Heart left ventricle (tissue), 16 donors: ENCODE data around the gene CSMD2. TPM values are rescaled to one million over a fixed set of nuclear protein-coding genes. Genes with fewer than 3 reads are reported as not detected.

Experiments used
- ATAC-seq, 4 donors: fragments of 200-7000 bp; cut with Tn5 transposase; one replicate each; pipeline ENCODE4 v1.9.1; 2020 to 2022; ENCODE audit warnings: moderate library complexity in 4 of 4, mild to moderate bottlenecking in 3 of 4, moderate number of reproducible peaks in 1 of 4
- DNase-seq, 5 donors: peaks; one replicate each; pipeline ENCODE4 v3.0.0-alpha.2; 2020
- H3K27ac ChIP-seq, 12 donors: fragments of 200-600 bp; sonication (generic) in 4 of 12; one replicate each; pipeline versions ENCODE4 v1.5.0 to v1.8.0; 2016 to 2022; ENCODE audit warnings: mild to moderate bottlenecking in 2 of 12
- H3K27me3 ChIP-seq, 9 donors: fragments of 200-600 bp; sonication (generic) in 2 of 9; one replicate each; pipeline versions ENCODE4 v1.5.1 to v1.8.0; 2016 to 2022; ENCODE audit warnings: mild to moderate bottlenecking in 3 of 9
- H3K36me3 ChIP-seq, 9 donors: fragments of 200-600 bp; sonication (generic) in 2 of 9; one replicate each; pipeline versions ENCODE4 v1.5.0 to v1.8.0; 2018 to 2022; ENCODE audit warnings: mild to moderate bottlenecking in 2 of 9
- H3K4me1 ChIP-seq, 12 donors: fragments of 200-600 bp; sonication (generic) in 4 of 12; one replicate each; pipeline versions ENCODE4 v1.5.0 to v1.8.0; 2016 to 2022; ENCODE audit warnings: mild to moderate bottlenecking in 3 of 12
- H3K4me3 ChIP-seq, 12 donors: fragments of 200-600 bp; sonication (generic) in 4 of 12; one replicate each; pipeline versions ENCODE4 v1.5.0 to v1.8.0; 2017 to 2022; ENCODE audit warnings: mild to moderate bottlenecking in 9 of 12, moderate library complexity in 4 of 12
- H3K9me3 ChIP-seq, 12 donors: fragments of 200-600 bp; sonication (generic) in 4 of 12; one replicate each; pipeline versions ENCODE4 v1.5.0 to v1.8.0; 2016 to 2022; ENCODE audit warnings: mild to moderate bottlenecking in 1 of 12
- POLR2A ChIP-seq, 2 donors: fragments of 450-650 bp; IDR thresholded peaks; one replicate each; pipeline ENCODE4 v1.6.1; 2017; ENCODE audit warnings: antibody characterized with exemption in 2 of 2, mild to moderate bottlenecking in 2 of 2, moderate library complexity in 2 of 2
- WGBS, 4 donors: extraction: QIAGEN DNeasy Blood & Tissue Kit in 2 of 4; methylation state at CpG; one replicate each; pipeline versions ENCODE4 v1.1.5 to v1.1.7; 2013 to 2018; 5-methylcytosine and 5-hydroxymethylcytosine counted together
- intact Hi-C, 10 donors: fragments of 100-400 bp; cut with DNase I; formaldehyde crosslinking; loops; one replicate each; pipeline versions ENCODE4 v1.11.1 to v1.14.2; 2022
- polyA plus RNA-seq, 2 donors: library from polyadenylated mRNA; stranded (reverse); fragments of 200-250 nt; gene quantifications; one replicate each; pipeline ENCODE4 v1.2.3, GENCODE V29; 2013
- total RNA-seq, 9 donors: library from RNA; depleted of rRNA in 2 of 9; stranded (reverse); fragments of >200 nt in 2 of 9; fragmentation: NEBNext Ultra II Directional in 3 of 9; extraction: Animal tissue kit (Norgen Biotek cat#: 25700) in 3 of 9; gene quantifications; one replicate each; pipeline versions ENCODE4 v1.1.0 to v1.2.4, GENCODE V29; 2016 to 2023
- TF ChIP-seq, protein P1 (sequence below), 12 donors: fragments of 200-600 bp; sonication (generic) in 4 of 12; IDR thresholded peaks; one replicate each; pipeline versions ENCODE4 v1.5.0 to v1.8.0; 2018 to 2022; ENCODE audit warnings: antibody characterized with exemption in 12 of 12, mild to moderate bottlenecking in 5 of 12
- donor health status: ischemic (EF 13 %, LVEDD 7.1; RV severe dilation, severe dysfunction).
- donor health status: healthy with polysubstance abuse.
- donor health status: DM: no; HTN: yes; CAD: no.
- donor health status: DM: no; HTN: no; CAD: no.
- donor health status: ischemic (EF 25% LVEDD 6.9; RV normal size, moderate dysfunction).
- donor health status: ischemic (EF 25% LVEDD 5.7; RV mildly dilated, moderate dysfunction).
- donor health status: healthy.
- donor health status: DM: yes; HTN: yes; CAD: no.
- donor health status: ischemic (EF 35%, LVEDD 5.7; RV mildly dilated, moderate dysfunction).
- donor health status: nonischemic (EF 11% LVEDD 7.7; RV severe dilation, severe dysfunction).
- donor health status: DM: yes; HTN: yes; CAD: no.
- donor health status: PGD.
- donor health status: ischemic (EF 29% LVEDD 5.4; RV normal size, mild dysfunction).
- donor health status: nonischemic (EF 23%, LVEDD 6.1; RV moderate dilation, normal function).

Gene CSMD2
- total and polyA plus RNA-seq, 11 donors: 0.02 to 0.79 (median 0.22) TPM

DNA sequence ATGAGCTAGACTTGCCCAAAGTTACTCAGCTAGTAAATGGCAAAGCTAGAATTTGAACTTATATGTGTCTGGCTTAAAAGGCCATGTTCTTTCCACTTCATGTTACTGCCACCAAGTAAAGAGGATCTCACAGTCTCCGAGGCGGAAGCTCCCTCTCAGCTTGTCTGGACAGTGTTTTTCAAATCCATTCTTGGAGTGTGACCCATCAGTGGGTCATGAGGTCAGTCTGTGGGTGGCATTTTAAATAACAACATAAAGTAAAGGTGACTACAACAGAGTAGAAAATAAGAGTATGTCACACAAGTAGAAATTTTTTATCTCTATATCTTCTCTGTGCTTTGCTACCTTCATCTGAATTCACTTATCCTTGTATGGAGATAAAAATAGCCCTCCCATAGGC is 304.4 kb downstream of the CSMD2 start:
- peaks cover 0 to 20% (median 0%) of the 10 kb centered on the region in 9 donors for H3K27me3 ChIP-seq
- DNase-seq: no peak
- WGBS, 4 donors: 53 to 76% (median 67%) methylated on average over 2 of the region's 2 CpGs
- no peaks in the 10 kb centered on the region for H3K36me3 ChIP-seq
- H3K27ac ChIP-seq: no peak overlapping the region
- ATAC-seq: no peak
- no peak overlapping the region for H3K4me3 ChIP-seq
- intact Hi-C loops: no loop called here
- H3K9me3 ChIP-seq: no peaks in the 10 kb centered on the region
- TF ChIP-seq POLR2A (IDR thresholded peaks at IDR 0.05): no peak
- H3K4me1 ChIP-seq: no peaks in the 10 kb centered on the region

DNA sequence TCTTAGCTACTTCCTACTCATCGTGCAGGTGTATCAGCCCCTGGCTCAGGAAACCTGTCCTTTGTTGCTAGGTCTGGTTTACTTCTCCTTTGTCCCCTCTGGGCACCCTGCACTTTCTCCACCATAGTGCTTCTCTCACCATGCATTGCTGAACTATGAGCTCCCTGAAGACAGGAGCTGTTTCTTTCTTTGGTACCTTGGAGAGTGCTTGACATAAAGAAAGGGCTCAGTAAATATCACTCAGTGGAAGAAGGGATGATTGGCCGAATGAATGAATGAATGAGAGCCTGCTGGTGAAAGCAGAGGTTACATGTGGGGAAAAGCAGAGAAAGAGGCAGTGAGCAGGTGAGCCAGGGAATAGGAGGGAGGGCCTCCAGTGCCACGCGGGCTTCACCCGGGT is 310.9 kb downstream of the CSMD2 start:
- H3K4me3 ChIP-seq: no peak overlapping the region
- H3K9me3 ChIP-seq: no peaks in the 10 kb centered on the region
- DNase-seq: no peak
- no peak for ATAC-seq
- WGBS, 4 donors: 79 to 89% (median 86%) methylated on average over 5 of the region's 5 CpGs
- TF ChIP-seq, protein P1, sequence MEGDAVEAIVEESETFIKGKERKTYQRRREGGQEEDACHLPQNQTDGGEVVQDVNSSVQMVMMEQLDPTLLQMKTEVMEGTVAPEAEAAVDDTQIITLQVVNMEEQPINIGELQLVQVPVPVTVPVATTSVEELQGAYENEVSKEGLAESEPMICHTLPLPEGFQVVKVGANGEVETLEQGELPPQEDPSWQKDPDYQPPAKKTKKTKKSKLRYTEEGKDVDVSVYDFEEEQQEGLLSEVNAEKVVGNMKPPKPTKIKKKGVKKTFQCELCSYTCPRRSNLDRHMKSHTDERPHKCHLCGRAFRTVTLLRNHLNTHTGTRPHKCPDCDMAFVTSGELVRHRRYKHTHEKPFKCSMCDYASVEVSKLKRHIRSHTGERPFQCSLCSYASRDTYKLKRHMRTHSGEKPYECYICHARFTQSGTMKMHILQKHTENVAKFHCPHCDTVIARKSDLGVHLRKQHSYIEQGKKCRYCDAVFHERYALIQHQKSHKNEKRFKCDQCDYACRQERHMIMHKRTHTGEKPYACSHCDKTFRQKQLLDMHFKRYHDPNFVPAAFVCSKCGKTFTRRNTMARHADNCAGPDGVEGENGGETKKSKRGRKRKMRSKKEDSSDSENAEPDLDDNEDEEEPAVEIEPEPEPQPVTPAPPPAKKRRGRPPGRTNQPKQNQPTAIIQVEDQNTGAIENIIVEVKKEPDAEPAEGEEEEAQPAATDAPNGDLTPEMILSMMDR (IDR thresholded peaks at IDR 0.05): no peak
- TF ChIP-seq POLR2A (IDR thresholded peaks at IDR 0.05): no peak
- H3K27me3 ChIP-seq: peaks cover 0 to 30% (median 0%) of the 10 kb centered on the region in 9 donors
- H3K27ac ChIP-seq: no peak overlapping the region
- H3K36me3 ChIP-seq: no peaks in the 10 kb centered on the region
- no peaks in the 10 kb centered on the region for H3K4me1 ChIP-seq
- intact Hi-C loops: no loop called here

DNA sequence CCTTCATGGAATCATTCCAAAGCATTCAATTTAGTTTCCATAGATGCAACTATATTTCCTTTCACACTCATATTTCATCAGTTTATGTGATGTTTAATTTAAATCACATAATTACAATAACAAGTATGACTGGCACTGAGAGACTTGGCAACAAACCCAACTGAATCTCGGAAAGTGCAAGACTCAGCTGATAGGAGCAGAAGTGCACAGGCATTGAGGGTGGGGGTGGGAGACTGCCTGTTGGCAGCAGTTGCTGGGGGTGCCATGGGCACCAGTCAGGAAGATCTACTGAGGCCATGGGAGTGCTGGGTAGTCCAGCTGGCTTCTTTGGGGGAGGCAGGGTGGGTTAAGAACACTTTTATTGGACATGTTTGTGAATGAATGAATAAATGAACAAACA is 311.6 kb downstream of the CSMD2 start:
- Histone ChIP-seq H3K9me3 (no peaks in the 10 kb centered on the region), H3K27ac (no peak overlapping the region), H3K4me3 (no peak overlapping the region), H3K27me3 (peaks cover 0 to 30% (median 0%) of the 10 kb centered on the region in 9 donors), H3K4me1 (no peaks in the 10 kb centered on the region), H3K36me3 (no peaks in the 10 kb centered on the region)
- intact Hi-C loops: no loop called here
- TF ChIP-seq, protein P1 (IDR thresholded peaks at IDR 0.05): no peak
- no peak for TF ChIP-seq POLR2A (IDR thresholded peaks at IDR 0.05)
- 17 to 46% (median 25%) methylated on average over 1 of the region's 1 CpG for WGBS, 4 donors
- DNase-seq (no peak), ATAC-seq (no peak)

DNA sequence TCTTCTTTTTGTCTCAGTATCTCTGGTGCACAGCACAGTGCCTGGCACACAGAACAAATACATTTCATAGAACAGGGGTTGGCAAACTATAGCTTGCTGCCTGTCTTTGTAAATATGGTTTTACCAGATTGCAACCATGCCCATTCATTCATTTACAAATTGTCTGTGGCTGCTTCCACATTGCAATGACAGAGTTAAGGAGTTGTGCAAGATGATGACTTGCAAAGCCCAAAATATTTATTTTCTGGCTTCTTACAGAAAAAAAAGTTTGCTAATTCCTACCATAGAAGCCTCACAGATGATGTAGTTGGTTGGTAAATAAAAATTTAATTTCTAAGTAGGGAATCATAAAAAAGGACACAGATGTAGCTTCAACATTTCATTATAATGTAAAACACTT is 312.3 kb downstream of the CSMD2 start:
- ATAC-seq: no peak
- no peak for DNase-seq
- intact Hi-C loops: no loop called here
- Histone ChIP-seq H3K36me3 (no peaks in the 10 kb centered on the region), H3K4me1 (no peaks in the 10 kb centered on the region), H3K9me3 (no peaks in the 10 kb centered on the region), H3K4me3 (no peak overlapping the region), H3K27ac (no peak overlapping the region), H3K27me3 (peaks cover 0 to 30% (median 0%) of the 10 kb centered on the region in 9 donors)
- no peak for TF ChIP-seq POLR2A (IDR thresholded peaks at IDR 0.05)
- TF ChIP-seq, protein P1 (IDR thresholded peaks at IDR 0.05): no peak

DNA sequence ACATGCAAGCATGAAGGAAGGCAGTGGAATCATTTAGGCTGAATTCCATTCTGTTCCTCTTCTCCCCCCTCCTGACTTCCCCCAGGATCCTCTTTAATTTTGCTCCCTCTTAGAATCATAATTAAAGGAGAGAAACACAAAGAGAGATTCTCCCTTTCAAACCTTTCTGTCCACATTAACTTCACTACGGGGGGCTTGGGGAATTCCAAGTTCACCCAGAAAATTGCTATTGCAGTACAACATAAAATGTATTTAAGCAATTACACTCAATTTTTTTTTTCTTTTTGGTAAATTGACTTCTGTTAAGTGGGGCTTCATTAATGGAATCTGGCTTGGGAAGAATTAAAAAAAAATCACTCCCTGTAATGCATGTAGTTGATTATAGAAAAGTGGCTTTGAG is 314.5 kb downstream of the CSMD2 start:
- Histone ChIP-seq H3K27me3 (peaks cover 0 to 15% (median 0%) of the 10 kb centered on the region in 9 donors), H3K27ac (no peak overlapping the region), H3K36me3 (no peaks in the 10 kb centered on the region), H3K4me3 (no peak overlapping the region), H3K9me3 (no peaks in the 10 kb centered on the region), H3K4me1 (no peaks in the 10 kb centered on the region)
- DNase-seq (no peak), ATAC-seq (no peak)
- intact Hi-C loops: no loop called here
- TF ChIP-seq POLR2A (IDR thresholded peaks at IDR 0.05): no peak
- TF ChIP-seq, protein P1 (IDR thresholded peaks at IDR 0.05): no peak
- 77 to 89% (median 86%) methylated on average over 1 of the region's 1 CpG for WGBS, 4 donors
